Mesodermal cell (in vitro differentiated cells): ENCODE data around the gene CADM1.

Experiments
- H3K27ac ChIP-seq: 2 replicates; pipeline ENCODE4 v1.7.0; 2013; ENCODE audit warnings: mild to moderate bottlenecking, low read depth, low read length, moderate library complexity; ENCODE audit not compliant: severe bottlenecking
- H3K36me3 ChIP-seq: 2 replicates; pipeline ENCODE4 v1.7.1; 2013; ENCODE audit warnings: mild to moderate bottlenecking, low read length, moderate library complexity; ENCODE audit not compliant: control insufficient read depth, insufficient read depth
- H3K4me1 ChIP-seq: one replicate; pipeline ENCODE4 v1.7.1; 2013; ENCODE audit warnings: mild to moderate bottlenecking, low read length; ENCODE audit not compliant: insufficient read depth, control insufficient read depth, poor library complexity, severe bottlenecking
- H3K4me3 ChIP-seq: 2 replicates; pipeline ENCODE4 v1.7.0; 2013; ENCODE audit warnings: low read length, control low read depth, mild to moderate bottlenecking; ENCODE audit not compliant: insufficient read depth, poor library complexity, severe bottlenecking; ENCODE audit errors: extremely low read depth
- H3K9me3 ChIP-seq: 2 replicates; pipeline ENCODE4 v1.7.1; 2013; ENCODE audit warnings: mild to moderate bottlenecking, low read length, moderate library complexity; ENCODE audit not compliant: control insufficient read depth
- WGBS, 2 experiments: methylation state at CpG; one replicate each; pipeline ENCODE4 v1.1.5; 2013; ENCODE audit warnings: missing lambda C conversion rate in 2 of 2; ENCODE audit not compliant: insufficient coverage in 2 of 2; 5-methylcytosine and 5-hydroxymethylcytosine counted together

CADM1 gene

GRCh38 chr11:115447273-115447864, 56.8 kb downstream of the CADM1 start:
- WGBS, 2 experiments = 80 to 92% methylated on average over 2 of the region's 2 CpGs
- peaks cover 18% of the 10 kb centered on the region for H3K36me3 ChIP-seq
- H3K4me3 ChIP-seq = no peak overlapping the region

GRCh38 chr11:115446214-115446613, 58.0 kb downstream of the CADM1 start:
- H3K36me3 ChIP-seq = peaks cover 18% of the 10 kb centered on the region
- no peaks in the 10 kb centered on the region for H3K4me1 ChIP-seq
- H3K9me3 ChIP-seq = peaks cover 16% of the 10 kb centered on the region
- WGBS, 2 experiments = 67% methylated on average over 1 of the region's 1 CpG; no CpG with 5 or more reads in 1 of the 2 experiments
- no peak overlapping the region for H3K27ac ChIP-seq
- H3K4me3 ChIP-seq = no peak overlapping the region

More at GRCh38 chr11:115447273-115447864, 56.8 kb downstream of the CADM1 start:
- Histone ChIP-seq H3K4me1 (no peaks in the 10 kb centered on the region), H3K27ac (no peak overlapping the region), H3K9me3 (peaks cover 16% of the 10 kb centered on the region)

DNA sequence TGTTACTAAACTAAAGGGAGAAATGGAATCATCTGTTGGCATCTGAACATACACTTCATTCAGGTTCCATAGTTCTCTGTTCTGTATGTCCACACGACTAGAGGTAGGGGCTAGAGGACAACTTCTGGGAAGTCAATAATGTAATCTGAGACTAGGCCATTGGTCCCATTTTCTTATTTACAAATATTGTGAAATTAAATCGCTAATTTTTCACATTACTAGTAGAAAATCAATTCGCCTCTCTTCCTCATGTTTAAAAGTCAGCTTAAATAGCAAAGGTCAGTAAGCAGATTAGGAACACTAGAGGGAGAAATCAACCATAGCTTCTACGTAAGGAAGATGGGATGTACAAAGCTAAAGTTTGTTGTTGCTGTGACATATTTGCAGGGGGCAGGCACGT, 59.7 kb downstream of the CADM1 start:
- no peak overlapping the region for H3K4me3 ChIP-seq
- WGBS, 2 experiments = 90 to 100% methylated on average over 1 of the region's 5 CpGs

GRCh38 chr11:115439969-115440540, 64.2 kb downstream of the CADM1 start:
- H3K4me3 ChIP-seq = no peak overlapping the region

More for the DNA sequence above, 59.7 kb downstream of the CADM1 start:
- Histone ChIP-seq H3K4me1 (peaks cover 4% of the 10 kb centered on the region), H3K36me3 (peaks cover 18% of the 10 kb centered on the region), H3K9me3 (peaks cover 16% of the 10 kb centered on the region), H3K27ac (no peak overlapping the region)

DNA sequence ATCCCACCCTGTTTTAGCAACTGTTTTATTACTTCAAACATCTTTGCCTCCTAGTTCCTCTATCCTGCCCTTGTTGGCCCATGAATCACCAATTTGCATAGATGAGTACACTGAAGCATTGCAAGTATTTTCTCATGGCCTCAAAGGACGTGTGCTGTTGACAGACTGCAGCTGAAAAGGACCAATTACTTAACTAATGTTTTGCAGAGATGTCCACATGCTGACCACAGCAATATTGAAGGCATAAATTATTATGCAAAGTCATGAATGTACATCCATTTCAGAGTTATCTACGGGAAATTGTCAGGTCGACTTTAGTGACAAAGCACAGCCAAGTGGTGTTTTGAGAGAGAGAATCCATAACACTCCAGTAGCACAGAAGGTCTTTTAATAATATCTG, 64.8 kb downstream of the CADM1 start:
- Histone ChIP-seq H3K4me3 (no peak overlapping the region), H3K27ac (no peak overlapping the region), H3K36me3 (peaks cover 3% of the 10 kb centered on the region), H3K4me1 (peaks cover 12% of the 10 kb centered on the region), H3K9me3 (no peaks in the 10 kb centered on the region)
- 82 to 93% methylated on average over 1 to 2 of the region's 3 CpGs for WGBS, 2 experiments

More at GRCh38 chr11:115439969-115440540, 64.2 kb downstream of the CADM1 start:
- Histone ChIP-seq H3K9me3 (no peaks in the 10 kb centered on the region), H3K36me3 (peaks cover 8% of the 10 kb centered on the region), H3K27ac (no peak overlapping the region), H3K4me1 (peaks cover 12% of the 10 kb centered on the region)
- 94 to 96% methylated on average over 4 of the region's 5 CpGs for WGBS, 2 experiments

- H3K27ac ChIP-seq = no peak overlapping the region
- WGBS, 2 experiments = 81 to 87% methylated on average over 2 to 7 of the region's 7 CpGs
- no peaks in the 10 kb centered on the region for H3K9me3 ChIP-seq
- no peaks in the 10 kb centered on the region for H3K36me3 ChIP-seq
- H3K4me1 ChIP-seq = peaks cover 12% of the 10 kb centered on the region
- H3K4me3 ChIP-seq = no peak overlapping the region
These were observed 66.2 kb downstream of the CADM1 start for GRCh38 chr11:115437902-115438575.

DNA sequence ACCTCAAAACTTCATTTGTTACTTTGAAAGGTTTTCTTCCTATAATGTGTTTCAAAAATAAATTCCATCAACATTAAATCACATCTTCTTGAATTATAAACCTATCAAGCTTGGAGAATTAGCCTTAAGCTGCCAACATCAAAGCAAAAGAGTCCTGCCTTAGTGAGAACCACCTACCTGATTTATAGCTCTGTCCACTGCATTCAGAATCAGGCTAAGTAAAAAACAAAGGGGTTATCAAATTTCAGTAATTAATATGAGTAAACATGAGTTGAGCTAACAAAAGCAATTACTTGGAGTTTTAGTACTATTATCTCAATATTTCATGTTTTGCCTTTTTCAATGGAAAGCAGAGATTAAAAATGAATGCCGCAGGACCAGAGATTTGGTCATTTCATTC, 73.9 kb downstream of the CADM1 start:
- no CpG with 5 or more reads among the region's 1 CpG for WGBS, 2 experiments

GRCh38 chr11:115428306-115428705, 75.9 kb downstream of the CADM1 start:
- Histone ChIP-seq H3K27ac (no peak overlapping the region), H3K36me3 (no peaks in the 10 kb centered on the region), H3K4me1 (no peaks in the 10 kb centered on the region), H3K4me3 (no peak overlapping the region), H3K9me3 (no peaks in the 10 kb centered on the region)

More for the DNA sequence above, 73.9 kb downstream of the CADM1 start:
- Histone ChIP-seq H3K36me3 (no peaks in the 10 kb centered on the region), H3K4me3 (no peak overlapping the region), H3K27ac (no peak overlapping the region), H3K9me3 (no peaks in the 10 kb centered on the region), H3K4me1 (no peaks in the 10 kb centered on the region)

DNA sequence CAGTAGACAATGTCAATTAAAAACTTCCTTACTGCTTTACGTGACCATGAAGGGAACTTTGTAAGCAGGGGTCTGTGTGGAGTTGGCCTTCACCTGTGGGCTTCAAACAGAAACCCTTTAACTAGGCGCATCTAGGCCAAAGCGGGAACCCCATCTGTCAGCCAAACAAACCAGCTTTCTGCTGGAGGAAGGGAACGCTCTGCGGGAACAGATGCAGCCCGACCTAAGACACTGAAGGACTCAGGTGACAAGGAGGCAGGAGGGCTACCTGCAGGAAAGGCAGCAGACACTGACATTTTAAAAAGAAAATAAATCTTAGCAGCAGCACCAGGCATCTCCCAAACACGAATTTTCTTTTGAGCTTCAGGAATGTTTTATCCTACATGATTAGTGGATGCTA, 78.4 kb downstream of the CADM1 start:
- Histone ChIP-seq H3K36me3 (no peaks in the 10 kb centered on the region), H3K9me3 (no peaks in the 10 kb centered on the region), H3K4me3 (no peak overlapping the region), H3K27ac (no peak overlapping the region), H3K4me1 (no peaks in the 10 kb centered on the region)
- WGBS, 2 experiments = 88 to 100% methylated on average over 3 to 5 of the region's 7 CpGs

- Histone ChIP-seq H3K4me3 (no peak overlapping the region), H3K9me3 (no peaks in the 10 kb centered on the region), H3K27ac (no peak overlapping the region), H3K36me3 (no peaks in the 10 kb centered on the region), H3K4me1 (no peaks in the 10 kb centered on the region)
- 100% methylated on average over 1 of the region's 5 CpGs for WGBS, 2 experiments
These were observed 79.0 kb downstream of the CADM1 start for GRCh38 chr11:115425250-115425649.
